GM21423 (cell line): Measurements from ENCODE around the gene CIT.
"Not testable (repeated sequence)": the region's sequence is repeated elsewhere in the genome, so short reads cannot be mapped to it uniquely, and the experiment has no call there.

Experiments used
- ATAC-seq: cut with Tn5 transposase; IDR thresholded peaks from one replicate; pipeline ENCODE4 v1.9.1; 2021; ENCODE audit warnings: mild to moderate bottlenecking, moderate library complexity; ENCODE audit not compliant: unreplicated experiment

The CIT gene

GRCh38 chr12:119660076-119660475 is 217.0 kb downstream of the CIT start:
- ATAC-seq, result no peak

GRCh38 chr12:119659289-119659897 is 217.7 kb downstream of the CIT start:
- peak; percentile 52 for ATAC-seq

- not testable (repeated sequence) for ATAC-seq
These were observed 219.0 kb downstream of the CIT start for GRCh38 chr12:119658166-119658565.

- not testable (repeated sequence) for ATAC-seq
These were observed 220.1 kb downstream of the CIT start for GRCh38 chr12:119657001-119657400.

GRCh38 chr12:119652665-119653064 is 224.5 kb downstream of the CIT start:
- ATAC-seq, result no peak

- no peak for ATAC-seq
These were observed 227.8 kb downstream of the CIT start for GRCh38 chr12:119649202-119649808.

- ATAC-seq, result no peak
These were observed 231.5 kb downstream of the CIT start for GRCh38 chr12:119645535-119646059.

- ATAC-seq, result no peak
These were observed 232.2 kb downstream of the CIT start for GRCh38 chr12:119644930-119645329.

- ATAC-seq, result no peak
These were observed 234.1 kb downstream of the CIT start for GRCh38 chr12:119642986-119643385.
